Endothelial cell of umbilical vein (primary cell): ENCODE data around the gene KIF25. TPM values are rescaled to one million over a fixed set of nuclear protein-coding genes. Genes with fewer than 3 reads are reported as not detected.

Experiments
- BruUV-seq: library from RNA; stranded (reverse); fragments of 400-500 nt; replicated peaks from 2 replicates; lab custom pipeline; 2021; lab: Mats Ljungman, UMichigan
- CTCF ChIA-PET: fragments of 300-600, 350-600 bp; sonication (Branson Sonifier 250); formaldehyde crosslinking; loops from one replicate; lab custom pipeline; 2021; ENCODE audit warnings: antibody characterized with exemption, inconsistent platforms; lab: Charles Lee
- POLR2A ChIA-PET: fragments of 300-600, 350-600 bp; sonication (Branson Sonifier 250); formaldehyde crosslinking; loops from one replicate; lab custom pipeline; 2021; ENCODE audit warnings: antibody characterized with exemption, inconsistent platforms; lab: Charles Lee
- DNase-seq: peaks from one replicate; pipeline ENCODE4 v3.0.0-alpha.2; 2011; ENCODE audit warnings: low read depth, low spot score
- FAIRE-seq: peaks from 2 replicates; lab custom pipeline; 2011; peaks lifted over from hg19 to GRCh38; lab: Jason Lieb, UNC
- H2AFZ ChIP-seq: 2 replicates; pipeline ENCODE4 v1.6.0; 2012; ENCODE audit warnings: low read depth, low read length, control low read depth, inconsistent platforms
- H3K27ac ChIP-seq: 2 replicates; pipeline ENCODE4 v1.5.1; 2011; ENCODE audit warnings: low read depth, mild to moderate bottlenecking, control low read depth, low read length, moderate library complexity; ENCODE audit not compliant: insufficient read depth
- H3K27me3 ChIP-seq, 2 experiments: 2 replicates each; pipeline versions ENCODE4 v1.6.0 to v1.6.1; 2011; ENCODE audit warnings: low read length in 2 of 2, mixed read lengths in 1 of 2; ENCODE audit not compliant: control insufficient read depth in 2 of 2, insufficient read depth in 2 of 2
- H3K36me3 ChIP-seq, 2 experiments: 2 replicates in 1 of 2; 3 replicates in 1 of 2; pipeline ENCODE4 v1.5.1; 2011; ENCODE audit warnings: low read length in 2 of 2, mild to moderate bottlenecking in 1 of 2, moderate library complexity in 1 of 2; ENCODE audit not compliant: control insufficient read depth in 2 of 2, insufficient read depth in 2 of 2; ENCODE audit errors: extremely low read depth in 1 of 2
- H3K4me1 ChIP-seq: 3 replicates; pipeline ENCODE4 v1.5.1; 2011; ENCODE audit warnings: mild to moderate bottlenecking, low read length; ENCODE audit not compliant: control insufficient read depth, insufficient read depth; ENCODE audit errors: extremely low read depth
- H3K4me2 ChIP-seq: 2 replicates; pipeline ENCODE4 v1.6.1; 2011; ENCODE audit warnings: low read length, control low read depth, mixed read lengths; ENCODE audit not compliant: insufficient read depth
- H3K4me3 ChIP-seq, 3 experiments: fragments of 200-600 bp in 1 of 3; sonication (generic), shearing (Covaris generic) in 1 of 3; replicated peaks in 1 of 3; 2 replicates each; pipeline ENCODE4 v1.5.1; 2011 to 2016; ENCODE audit warnings: control low read depth in 3 of 3, low read length in 3 of 3, mild to moderate bottlenecking in 2 of 3, inconsistent platforms in 1 of 3, low read depth in 1 of 3, moderate library complexity in 1 of 3; ENCODE audit not compliant: insufficient read depth in 1 of 3
- H3K79me2 ChIP-seq: 2 replicates; pipeline ENCODE4 v1.6.0; 2012; ENCODE audit warnings: low read length, inconsistent platforms; ENCODE audit not compliant: control insufficient read depth, insufficient read depth
- H3K9ac ChIP-seq: replicated peaks from 2 replicates; pipeline ENCODE3; 2011; ENCODE audit warnings: low read length, control low read depth; ENCODE audit not compliant: insufficient read depth; ENCODE audit errors: extremely low read depth
- H3K9me1 ChIP-seq: replicated peaks from 3 replicates; pipeline ENCODE4 v1.6.0; 2011; ENCODE audit warnings: mild to moderate bottlenecking, low read length; ENCODE audit not compliant: control insufficient read depth, insufficient read depth; ENCODE audit errors: extremely low read depth
- H3K9me3 ChIP-seq: replicated peaks from 2 replicates; pipeline ENCODE4 v1.5.1; 2012; ENCODE audit warnings: low read length, inconsistent platforms; ENCODE audit not compliant: control insufficient read depth, insufficient read depth
- H4K20me1 ChIP-seq: replicated peaks from 2 replicates; pipeline ENCODE3; 2011; ENCODE audit warnings: mild to moderate bottlenecking, low read length; ENCODE audit not compliant: control insufficient read depth, insufficient read depth; ENCODE audit errors: extremely low read depth
- EZH2 ChIP-seq: IDR thresholded peaks from 2 replicates; pipeline ENCODE4 v1.6.1; 2012; ENCODE audit warnings: borderline replicate concordance, low read depth, mild to moderate bottlenecking, moderate library complexity, low read length, inconsistent platforms; ENCODE audit not compliant: severe bottlenecking
- FOS ChIP-seq: IDR thresholded peaks from 2 replicates; pipeline ENCODE4 v1.6.1; 2011; ENCODE audit warnings: mild to moderate bottlenecking, low read length, moderate library complexity, borderline replicate concordance; ENCODE audit not compliant: insufficient read depth
- GATA2 ChIP-seq: IDR thresholded peaks from 2 replicates; pipeline ENCODE4 v1.7.0; 2011; ENCODE audit warnings: low read depth, mild to moderate bottlenecking, moderate library complexity, mixed read lengths, low read length; ENCODE audit not compliant: insufficient read length, insufficient read depth
- JUN ChIP-seq: IDR thresholded peaks from 2 replicates; pipeline ENCODE4 v1.6.1; 2011; ENCODE audit warnings: borderline replicate concordance, low read depth; ENCODE audit not compliant: insufficient read length, insufficient read depth
- MYC ChIP-seq: IDR thresholded peaks from one replicate; pipeline ENCODE4 v1.6.1; 2011; ENCODE audit warnings: mild to moderate bottlenecking, low read depth, low read length
- POLR2A ChIP-seq: IDR thresholded peaks from 2 replicates; pipeline ENCODE4 v1.6.1; 2012; ENCODE audit warnings: low read depth, mild to moderate bottlenecking, control low read depth, low read length
- POLR2AphosphoS5 ChIP-seq: IDR thresholded peaks from 2 replicates; pipeline ENCODE4 v1.6.1; 2012; ENCODE audit warnings: low read depth, mild to moderate bottlenecking, control low read depth, low read length, moderate library complexity; ENCODE audit not compliant: insufficient read depth
- dilution Hi-C: fragments of 300-500 bp; cut with MboI; formaldehyde crosslinking; loops from one replicate; pipeline ENCODE4 v1.15.0; 2019; ENCODE audit warnings: low sequenced_read_pairs; ENCODE audit not compliant: extremely low pct_ligation_motif_present
- intact Hi-C: fragments of 100-400 bp; cut with micrococcal nuclease; formaldehyde crosslinking; loops from one replicate; pipeline ENCODE4 v1.10.0; 2022
- polyA plus RNA-seq, 4 experiments: library from polyadenylated mRNA; depleted of rRNA in 3 of 4; stranded (reverse) in 3 of 4; unstranded in 1 of 4; fragments of >200 nt; gene quantifications; 2 replicates each; pipeline versions ENCODE4 v1.2.1 to v1.2.3, GENCODE V29; 2011 to 2012; ENCODE audit warnings: missing spikeins in 1 of 4
- total RNA-seq: library from RNA; stranded (reverse); gene quantifications from 2 replicates; pipeline ENCODE4 v1.2.3, GENCODE V29; 2021
- TF ChIP-seq, protein P1 (sequence below): IDR thresholded peaks from 2 replicates; pipeline ENCODE4 v1.6.1; 2011; ENCODE audit not compliant: insufficient read depth, insufficient read length
- TF ChIP-seq, protein P2 (sequence below), 2 donors: IDR thresholded peaks; 1 replicate in 1 of 2; 2 replicates in 1 of 2; pipeline ENCODE4 v1.5.1; 2011; ENCODE audit warnings: low read length in 2 of 2, mild to moderate bottlenecking in 2 of 2, moderate library complexity in 2 of 2, control low read depth in 1 of 2, inconsistent platforms in 1 of 2, low read depth in 1 of 2; ENCODE audit not compliant: insufficient read depth in 1 of 2; ENCODE audit errors: extremely low read depth in 1 of 2

Gene KIF25
- total and polyA plus RNA-seq, 2 donors (not counting 3 experiments of a cell fraction or from before 2014, with no cell fraction given) = not detected

DNA sequence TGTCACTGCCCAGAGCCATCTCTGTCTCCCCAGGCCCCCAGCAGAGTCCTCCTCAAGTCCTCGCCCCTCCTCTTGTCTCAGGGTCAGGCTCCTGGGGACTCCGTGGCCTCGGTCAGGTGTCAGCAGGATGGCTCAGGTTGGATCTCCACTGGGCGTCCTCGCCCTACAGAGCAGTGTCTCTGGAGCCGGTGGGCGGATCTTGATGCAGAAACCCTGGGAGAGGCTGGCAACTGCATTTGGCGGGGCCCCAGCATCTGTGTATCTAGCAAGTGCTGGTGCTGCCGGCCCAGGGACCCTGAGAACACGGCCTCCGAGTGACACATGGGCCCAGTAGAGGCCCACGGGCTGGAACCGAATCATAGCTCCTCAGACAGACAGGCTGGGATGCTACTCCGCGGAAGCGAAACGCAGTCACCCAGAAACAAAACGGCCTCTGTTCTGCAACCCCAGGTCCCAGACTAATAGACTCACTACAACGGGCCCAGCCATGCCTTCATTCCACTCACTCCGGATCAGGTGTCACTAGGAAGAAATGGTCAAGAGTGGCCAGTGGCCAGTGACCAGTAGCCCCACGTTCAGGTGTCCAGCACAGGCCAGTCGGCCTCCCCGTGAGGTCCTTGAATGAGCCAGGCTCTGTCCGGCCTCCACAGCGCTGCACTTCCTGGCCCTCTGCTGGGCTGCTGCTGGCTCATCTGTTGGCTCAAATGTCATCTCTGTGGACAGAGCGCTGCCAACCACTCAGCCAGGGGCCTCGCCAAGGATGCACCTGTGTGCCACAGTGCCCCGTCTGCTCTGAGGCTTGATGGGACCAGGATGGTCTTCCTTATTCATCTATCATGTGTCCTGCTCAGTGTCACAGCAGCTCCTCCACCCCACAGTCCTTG lies 94.2 kb downstream of the KIF25 start:
- no peaks in the 10 kb centered on the region for H3K9me3 ChIP-seq
- H2AFZ ChIP-seq = no peak overlapping the region
- no peak overlapping the region for H3K9ac ChIP-seq
- intact Hi-C loops = no loop called here
- H3K27ac ChIP-seq = no peak overlapping the region
- ChIA-PET CTCF (no interaction called here), POLR2A (no interaction called here)
- no peaks in the 10 kb centered on the region for H3K9me1 ChIP-seq
- no TSS peak for BruUV-seq
- dilution Hi-C loops = no loop called here
- FAIRE-seq = no peak
- no peaks in the 10 kb centered on the region for H3K36me3 ChIP-seq
- H3K27me3 ChIP-seq = no peaks in the 10 kb centered on the region
- no peaks in the 10 kb centered on the region for H3K4me1 ChIP-seq
- DNase-seq = no peak
- H3K4me2 ChIP-seq = no peak overlapping the region
- TF ChIP-seq GATA2 = no peak
- no peak for TF ChIP-seq EZH2
- H4K20me1 ChIP-seq = no peaks in the 10 kb centered on the region
- no peaks in the 10 kb centered on the region for H3K79me2 ChIP-seq
- no peak overlapping the region for H3K4me3 ChIP-seq

DNA sequence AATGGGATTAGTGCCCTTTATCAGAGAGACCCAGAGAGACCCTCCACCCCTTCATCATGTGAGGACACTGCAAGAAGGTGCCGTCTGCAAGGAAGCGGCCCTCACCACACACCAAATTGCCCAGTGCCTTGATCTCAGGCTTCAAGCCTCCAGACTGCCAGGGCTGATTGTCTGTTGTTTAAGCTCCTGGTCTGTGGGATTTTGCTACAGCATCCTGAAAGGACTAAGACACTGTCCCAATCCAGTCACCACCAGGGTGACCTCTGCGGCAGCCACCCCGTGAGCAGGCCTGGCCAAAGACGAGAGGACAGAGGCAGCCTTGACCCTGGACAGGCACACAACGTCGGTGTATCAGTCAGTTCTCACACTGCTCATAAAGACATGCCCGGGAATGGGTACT lies 95.1 kb downstream of the KIF25 start:
- no peak overlapping the region for H3K4me3 ChIP-seq
- H3K27ac ChIP-seq = no peak overlapping the region
- DNase-seq (no peak), FAIRE-seq (no peak)
- no peak overlapping the region for H3K4me2 ChIP-seq
- ChIA-PET CTCF (no interaction called here), POLR2A (no interaction called here)
- H3K4me1 ChIP-seq = no peaks in the 10 kb centered on the region
- TF ChIP-seq, protein P1, sequence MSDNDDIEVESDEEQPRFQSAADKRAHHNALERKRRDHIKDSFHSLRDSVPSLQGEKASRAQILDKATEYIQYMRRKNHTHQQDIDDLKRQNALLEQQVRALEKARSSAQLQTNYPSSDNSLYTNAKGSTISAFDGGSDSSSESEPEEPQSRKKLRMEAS = no peak
- TF ChIP-seq FOS (no peak), EZH2 (no peak), GATA2 (no peak), MYC (no peak), JUN (no peak), POLR2AphosphoS5 (no peak), POLR2A (no peak)
- TF ChIP-seq, protein P2, sequence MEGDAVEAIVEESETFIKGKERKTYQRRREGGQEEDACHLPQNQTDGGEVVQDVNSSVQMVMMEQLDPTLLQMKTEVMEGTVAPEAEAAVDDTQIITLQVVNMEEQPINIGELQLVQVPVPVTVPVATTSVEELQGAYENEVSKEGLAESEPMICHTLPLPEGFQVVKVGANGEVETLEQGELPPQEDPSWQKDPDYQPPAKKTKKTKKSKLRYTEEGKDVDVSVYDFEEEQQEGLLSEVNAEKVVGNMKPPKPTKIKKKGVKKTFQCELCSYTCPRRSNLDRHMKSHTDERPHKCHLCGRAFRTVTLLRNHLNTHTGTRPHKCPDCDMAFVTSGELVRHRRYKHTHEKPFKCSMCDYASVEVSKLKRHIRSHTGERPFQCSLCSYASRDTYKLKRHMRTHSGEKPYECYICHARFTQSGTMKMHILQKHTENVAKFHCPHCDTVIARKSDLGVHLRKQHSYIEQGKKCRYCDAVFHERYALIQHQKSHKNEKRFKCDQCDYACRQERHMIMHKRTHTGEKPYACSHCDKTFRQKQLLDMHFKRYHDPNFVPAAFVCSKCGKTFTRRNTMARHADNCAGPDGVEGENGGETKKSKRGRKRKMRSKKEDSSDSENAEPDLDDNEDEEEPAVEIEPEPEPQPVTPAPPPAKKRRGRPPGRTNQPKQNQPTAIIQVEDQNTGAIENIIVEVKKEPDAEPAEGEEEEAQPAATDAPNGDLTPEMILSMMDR (IDR thresholded peaks at IDR 0.05; ENCODE audit: extremely low read depth in 1 of 2, insufficient read depth in 1 of 2, low read depth in 1 of 2, low read length in 2 of 2) = no peak
- no peaks in the 10 kb centered on the region for H3K9me3 ChIP-seq
- intact Hi-C loops (no loop called here), dilution Hi-C loops (no loop called here)
- H3K9me1 ChIP-seq = no peaks in the 10 kb centered on the region
- H3K9ac ChIP-seq = no peak overlapping the region
- H4K20me1 ChIP-seq = no peaks in the 10 kb centered on the region
- no peak overlapping the region for H2AFZ ChIP-seq
- no peaks in the 10 kb centered on the region for H3K79me2 ChIP-seq
- H3K36me3 ChIP-seq = no peaks in the 10 kb centered on the region
- BruUV-seq = no TSS peak
- H3K27me3 ChIP-seq = no peaks in the 10 kb centered on the region
